ENCODE measurements around the gene NTHL1.

DNA sequence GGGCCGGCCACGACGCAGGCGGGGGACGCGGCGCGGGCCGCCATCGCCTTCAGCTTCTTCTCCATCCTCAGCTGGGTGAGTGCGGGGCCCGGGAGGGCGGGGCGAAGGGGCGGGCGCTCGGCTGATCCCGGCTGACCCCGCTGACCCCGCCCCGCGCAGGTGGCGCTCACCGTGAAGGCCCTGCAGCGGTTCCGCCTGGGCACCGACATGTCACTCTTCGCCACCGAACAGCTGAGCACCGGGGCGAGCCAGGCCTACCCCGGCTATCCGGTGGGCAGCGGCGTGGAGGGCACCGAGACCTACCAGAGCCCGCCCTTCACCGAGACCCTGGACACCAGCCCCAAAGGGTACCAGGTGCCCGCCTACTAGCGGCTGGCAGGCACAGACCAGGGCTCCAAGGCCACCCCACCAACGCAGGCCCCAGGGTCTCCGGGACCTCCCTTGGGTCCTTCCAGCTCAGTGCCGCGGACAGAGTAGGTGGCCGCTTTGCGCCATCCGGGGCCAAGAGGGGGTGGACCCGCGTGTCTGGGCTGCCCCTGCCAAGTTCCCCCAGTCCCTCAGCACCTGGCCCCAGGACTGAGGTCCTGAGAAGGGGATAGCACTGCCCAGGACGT, 54.8 kb downstream of the NTHL1 start:
- no peak for TF ChIP-seq POLR2A (IDR thresholded peaks at IDR 0.05; ENCODE audit: low read depth, low read length)
- no peak for TF ChIP-seq REST (IDR thresholded peaks at IDR 0.05; ENCODE audit: low read depth, low read length)
- TF ChIP-seq EZH2 (IDR thresholded peaks at IDR 0.05; ENCODE audit: borderline replicate concordance, control insufficient read depth, low read depth, low read length), result no peak
- TF ChIP-seq EP300 (IDR thresholded peaks at IDR 0.05; ENCODE audit: borderline replicate concordance in 1 of 2, control insufficient read depth in 1 of 2, low read depth in 2 of 2, low read length in 2 of 2), result no peak
- TF ChIP-seq NR2C1 (IDR thresholded peaks at IDR 0.05), result no peak
